ENCODE measurements around the gene RALGDS. TPM values are rescaled to one million over a fixed set of nuclear protein-coding genes. Genes with fewer than 3 reads are reported as not detected.

Gene RALGDS
- total and polyA plus RNA-seq, 2 of the 13 experiments (the other 11 are each of a cell fraction or from before 2014, with no cell fraction given): 12.9 to 25.5 TPM

GRCh38 chr9:133066181-133066983 lies 54.7 kb downstream of the RALGDS start (continued):
- TF ChIP-seq CCAR2 (optimal IDR thresholded peaks at IDR 0.05; ENCODE audit: low read depth, low read length) (no peak), ZNF331 (CRISPR knock-in tag; IDR thresholded peaks at IDR 0.05) (no peak), TEF (CRISPR knock-in tag; IDR thresholded peaks at IDR 0.05) (no peak), ATRX (CRISPR knock-in tag; IDR thresholded peaks at IDR 0.05; ENCODE audit: borderline replicate concordance) (no peak)

GRCh38 chr9:133065070-133065388 lies 56.0 kb downstream of the RALGDS start:
- no peaks in the 10 kb centered on the region for H4K20me1 ChIP-seq (ENCODE audit: insufficient read depth, low read length)
- H3K27me3 ChIP-seq (ENCODE audit: control insufficient read depth in 1 of 2, insufficient read depth in 2 of 2, low read length in 2 of 2): no peaks in the 10 kb centered on the region
- POLR2A ChIA-PET: no interaction called here
- ATAC-seq (no peak), DNase-seq (ENCODE audit: low spot score) (no peak), FAIRE-seq (no peak)
- H3K4me3 ChIP-seq (replicated peaks in 1 of 3; ENCODE audit: insufficient read depth in 1 of 3, low read depth in 2 of 3, low read length in 3 of 3): no peak overlapping the region
- H3K9me3 ChIP-seq (ENCODE audit: low read length): no peaks in the 10 kb centered on the region
- no peaks in the 10 kb centered on the region for H3K79me2 ChIP-seq (ENCODE audit: insufficient read depth, low read length)
- TF ChIP-seq SRSF4 (IDR thresholded peaks at IDR 0.05; ENCODE audit: low read depth, low read length, poor library complexity, severe bottlenecking): no peak
- no peak for TF ChIP-seq JARID2 (CRISPR knock-in tag; IDR thresholded peaks at IDR 0.05; ENCODE audit: insufficient replicate concordance)
- TF ChIP-seq ZNF10 (CRISPR knock-in tag; IDR thresholded peaks at IDR 0.05; ENCODE audit: borderline replicate concordance, low read depth): no peak
- no peak for TF ChIP-seq RORA (CRISPR knock-in tag; IDR thresholded peaks at IDR 0.05)
- TF ChIP-seq ZSCAN31 (CRISPR knock-in tag; IDR thresholded peaks at IDR 0.05; ENCODE audit: low read depth): no peak
- TF ChIP-seq KMT2B (CRISPR knock-in tag; IDR thresholded peaks at IDR 0.05): no peak
- no peak for TF ChIP-seq USF2 (IDR thresholded peaks at IDR 0.05; ENCODE audit: low read depth, low read length)
- TF ChIP-seq USF2 (CRISPR knock-in tag; IDR thresholded peaks at IDR 0.05; ENCODE audit: borderline replicate concordance): no peak
- no peak for TF ChIP-seq ZBTB1 (CRISPR knock-in tag; IDR thresholded peaks at IDR 0.05; ENCODE audit: borderline replicate concordance)
- no peak for TF ChIP-seq ZMYM2 (CRISPR knock-in tag; IDR thresholded peaks at IDR 0.05)
- no peak for TF ChIP-seq KDM1A (CRISPR knock-in tag; IDR thresholded peaks at IDR 0.05)
- TF ChIP-seq ZNF484 (CRISPR knock-in tag; IDR thresholded peaks at IDR 0.05; ENCODE audit: borderline replicate concordance, low read depth): no peak
- H3K9ac ChIP-seq (ENCODE audit: insufficient read depth, low read depth, low read length): no peak overlapping the region
- intact Hi-C loops (cut with micrococcal nuclease; ENCODE audit: unreplicated experiment) (no loop called here), in situ Hi-C loops (cut with HindIII; ENCODE audit: extremely low pct_ligation_motif_present, low pct_unique_long_range_greater_than_20kb) (no loop called here)
- no peak overlapping the region for H2AFZ ChIP-seq (ENCODE audit: low read length)
- H3K27ac ChIP-seq (ENCODE audit: extremely low read length, insufficient read depth, low read length): no peak overlapping the region
- H3K4me1 ChIP-seq (ENCODE audit: insufficient read depth, low read length): peaks cover 20% of the 10 kb centered on the region
- WGBS (ENCODE audit: low lambda C conversion rate): 92% methylated on average over 15 of the region's 17 CpGs
- peaks cover 0 to 1% of the 10 kb centered on the region in 2 experiments; a peak in 1 of 5 replicates for H3K36me3 ChIP-seq (replicated peaks in 1 of 2; ENCODE audit: control insufficient read depth in 1 of 2, insufficient read depth in 2 of 2, low read length in 2 of 2)
- no peak overlapping the region for H3K4me2 ChIP-seq (ENCODE audit: low read depth, low read length)
- CTCF ChIA-PET (ENCODE audit: low intra/inter-chr PET ratio, low total read pairs): no interaction called here
- BruUV-seq (replicated peaks): no TSS peak
